ENCODE measurements around the gene ATPAF1.

Gene ATPAF1

DNA sequence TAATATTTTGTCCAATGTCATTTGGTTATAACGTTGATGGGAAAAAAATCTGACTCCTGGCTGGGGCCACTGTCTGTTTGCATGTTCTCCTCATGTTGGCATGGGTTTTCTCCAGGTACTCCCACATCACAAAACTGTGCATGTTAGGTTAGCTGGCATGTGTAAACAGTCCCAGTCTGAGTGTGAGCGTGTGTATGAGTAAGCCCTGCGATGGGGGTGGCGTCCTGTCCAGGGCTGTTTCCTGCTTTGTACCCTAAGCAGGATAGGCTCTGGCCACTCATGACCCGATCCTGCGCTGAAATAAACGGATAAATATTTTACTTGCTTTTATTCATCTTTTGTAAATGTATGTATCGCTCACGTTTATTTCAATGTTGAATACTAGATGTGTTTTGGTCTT is 37.2 kb upstream of the ATPAF1 start:
- H4K8ac ChIP-seq (ENCODE audit: low read depth, low read length) = no peak overlapping the region
- peaks cover 10 to 94% of the 10 kb centered on the region in 2 donors for H3K36me3 ChIP-seq (replicated peaks in 1 of 2; ENCODE audit: control insufficient read depth in 2 of 2, insufficient read depth in 2 of 2, low read length in 2 of 2)
- H3K79me1 ChIP-seq (ENCODE audit: low read depth, low read length) = no peaks in the 10 kb centered on the region
- no peak overlapping the region for H2AK5ac ChIP-seq (ENCODE audit: low read depth, low read length)
- no peak overlapping the region for H3K27ac ChIP-seq (replicated peaks; ENCODE audit: low read length)
- DNase-seq (ENCODE audit: low spot score) = no peak
- H2BK15ac ChIP-seq (ENCODE audit: low read length) = no peak overlapping the region
- H4K91ac ChIP-seq (ENCODE audit: low read depth, low read length, poor library complexity) = no peak overlapping the region
- no peak overlapping the region for H3K9ac ChIP-seq (ENCODE audit: low read depth, low read length, poor library complexity)
- no peak overlapping the region for H3K4me2 ChIP-seq (ENCODE audit: insufficient read depth, low read length, poor library complexity, severe bottlenecking)
- no peaks in the 10 kb centered on the region for H3K9me3 ChIP-seq (replicated peaks in 1 of 2; ENCODE audit: control insufficient read depth in 2 of 2, insufficient read depth in 1 of 2, low read depth in 1 of 2, low read length in 2 of 2)
- no peak overlapping the region for H2AFZ ChIP-seq (ENCODE audit: low read length)
- no peak overlapping the region for H3K23ac ChIP-seq (ENCODE audit: low read depth, low read length, poor library complexity)
- no peaks in the 10 kb centered on the region for H3K4me1 ChIP-seq (ENCODE audit: control insufficient read depth in 2 of 2, insufficient read depth in 1 of 2, low read depth in 1 of 2, low read length in 2 of 2)
- H2BK12ac ChIP-seq (ENCODE audit: low read length) = no peak overlapping the region
- no peak overlapping the region for H3K4me3 ChIP-seq (ENCODE audit: low read length in 2 of 2)
- no peak overlapping the region for H3K4ac ChIP-seq (ENCODE audit: low read length)
- H3K14ac ChIP-seq (ENCODE audit: low read length) = no peak overlapping the region
- H3K18ac ChIP-seq (ENCODE audit: low read length) = no peak overlapping the region
- no peak overlapping the region for H2BK120ac ChIP-seq (ENCODE audit: low read depth, low read length)
- no peak overlapping the region for H2BK5ac ChIP-seq (ENCODE audit: low read length)
- no peaks in the 10 kb centered on the region for H3K27me3 ChIP-seq (ENCODE audit: control insufficient read depth in 3 of 3, insufficient read depth in 3 of 3, low read depth in 1 of 3, low read length in 3 of 3)
- no CpG with 5 or more reads among the region's 9 CpGs for WGBS, 2 donors (ENCODE audit: extremely low coverage in 2 of 2, insufficient read length in 2 of 2, insufficient replicate concordance in 1 of 2)

- H2BK12ac ChIP-seq (ENCODE audit: low read length) = no peak overlapping the region
- H4K8ac ChIP-seq (ENCODE audit: low read depth, low read length) = no peak overlapping the region
- no peak overlapping the region for H2BK5ac ChIP-seq (ENCODE audit: low read length)
- no peaks in the 10 kb centered on the region for H3K27me3 ChIP-seq (ENCODE audit: control insufficient read depth in 3 of 3, insufficient read depth in 3 of 3, low read depth in 1 of 3, low read length in 3 of 3)
- H2AFZ ChIP-seq (ENCODE audit: low read length) = no peak overlapping the region
- H3K4me1 ChIP-seq (ENCODE audit: control insufficient read depth in 2 of 2, insufficient read depth in 1 of 2, low read depth in 1 of 2, low read length in 2 of 2) = no peaks in the 10 kb centered on the region
- no peaks in the 10 kb centered on the region for H3K79me1 ChIP-seq (ENCODE audit: low read depth, low read length)
- H3K27ac ChIP-seq (replicated peaks; ENCODE audit: low read length) = no peak overlapping the region
- no peak overlapping the region for H3K23ac ChIP-seq (ENCODE audit: low read depth, low read length, poor library complexity)
- no peak overlapping the region for H2BK120ac ChIP-seq (ENCODE audit: low read depth, low read length)
- no peak overlapping the region for H3K4me3 ChIP-seq (ENCODE audit: low read length in 2 of 2)
- no peak overlapping the region for H3K18ac ChIP-seq (ENCODE audit: low read length)
- no peak overlapping the region for H2BK15ac ChIP-seq (ENCODE audit: low read length)
- no peak overlapping the region for H3K4me2 ChIP-seq (ENCODE audit: insufficient read depth, low read length, poor library complexity, severe bottlenecking)
- no peak overlapping the region for H4K91ac ChIP-seq (ENCODE audit: low read depth, low read length, poor library complexity)
- H3K9me3 ChIP-seq (replicated peaks in 1 of 2; ENCODE audit: control insufficient read depth in 2 of 2, insufficient read depth in 1 of 2, low read depth in 1 of 2, low read length in 2 of 2) = no peaks in the 10 kb centered on the region
- H3K4ac ChIP-seq (ENCODE audit: low read length) = no peak overlapping the region
- no peak for DNase-seq (ENCODE audit: low spot score)
- no peak overlapping the region for H2AK5ac ChIP-seq (ENCODE audit: low read depth, low read length)
- peaks cover 10 to 94% of the 10 kb centered on the region in 2 donors for H3K36me3 ChIP-seq (replicated peaks in 1 of 2; ENCODE audit: control insufficient read depth in 2 of 2, insufficient read depth in 2 of 2, low read length in 2 of 2)
- no peak overlapping the region for H3K14ac ChIP-seq (ENCODE audit: low read length)
- H3K9ac ChIP-seq (ENCODE audit: low read depth, low read length, poor library complexity) = no peak overlapping the region
- WGBS, 2 donors (ENCODE audit: extremely low coverage in 2 of 2, insufficient read length in 2 of 2, insufficient replicate concordance in 1 of 2) = no CpG with 5 or more reads among the region's 3 CpGs
Observed at GRCh38 chr1:46703927-46704641, 35.9 kb upstream of the ATPAF1 start.

GRCh38 chr1:46699666-46700065 is 31.5 kb upstream of the ATPAF1 start:
- Histone ChIP-seq H2BK15ac (ENCODE audit: low read length) (no peak overlapping the region), H3K27me3 (ENCODE audit: control insufficient read depth in 3 of 3, insufficient read depth in 3 of 3, low read depth in 1 of 3, low read length in 3 of 3) (no peaks in the 10 kb centered on the region), H3K14ac (ENCODE audit: low read length) (no peak overlapping the region), H3K27ac (replicated peaks; ENCODE audit: low read length) (no peak overlapping the region), H3K4me3 (ENCODE audit: low read length in 2 of 2) (no peak overlapping the region), H3K4me2 (ENCODE audit: insufficient read depth, low read length, poor library complexity, severe bottlenecking) (no peak overlapping the region), H4K91ac (ENCODE audit: low read depth, low read length, poor library complexity) (no peak overlapping the region), H2AK5ac (ENCODE audit: low read depth, low read length) (no peak overlapping the region), H3K4ac (ENCODE audit: low read length) (no peak overlapping the region), H2BK120ac (ENCODE audit: low read depth, low read length) (no peak overlapping the region), H3K4me1 (ENCODE audit: control insufficient read depth in 2 of 2, insufficient read depth in 1 of 2, low read depth in 1 of 2, low read length in 2 of 2) (no peaks in the 10 kb centered on the region), H2AFZ (ENCODE audit: low read length) (no peak overlapping the region), H3K18ac (ENCODE audit: low read length) (no peak overlapping the region), H3K36me3 (replicated peaks in 1 of 2; ENCODE audit: control insufficient read depth in 2 of 2, insufficient read depth in 2 of 2, low read length in 2 of 2) (peaks cover 6 to 88% of the 10 kb centered on the region in 2 donors), H3K9me3 (replicated peaks in 1 of 2; ENCODE audit: control insufficient read depth in 2 of 2, insufficient read depth in 1 of 2, low read depth in 1 of 2, low read length in 2 of 2) (no peaks in the 10 kb centered on the region), H2BK5ac (ENCODE audit: low read length) (no peak overlapping the region), H2BK12ac (ENCODE audit: low read length) (no peak overlapping the region), H3K23ac (ENCODE audit: low read depth, low read length, poor library complexity) (no peak overlapping the region), H3K9ac (ENCODE audit: low read depth, low read length, poor library complexity) (no peak overlapping the region), H3K79me1 (ENCODE audit: low read depth, low read length) (no peaks in the 10 kb centered on the region), H4K8ac (ENCODE audit: low read depth, low read length) (no peak overlapping the region)
- no peak for DNase-seq (ENCODE audit: low spot score)
- no CpG with 5 or more reads among the region's 3 CpGs for WGBS, 2 donors (ENCODE audit: extremely low coverage in 2 of 2, insufficient read length in 2 of 2, insufficient replicate concordance in 1 of 2)

GRCh38 chr1:46697053-46697452 is 28.9 kb upstream of the ATPAF1 start:
- Histone ChIP-seq H2AK5ac (ENCODE audit: low read depth, low read length) (no peak overlapping the region), H2BK12ac (ENCODE audit: low read length) (no peak overlapping the region), H3K14ac (ENCODE audit: low read length) (no peak overlapping the region), H4K91ac (ENCODE audit: low read depth, low read length, poor library complexity) (no peak overlapping the region), H3K27me3 (ENCODE audit: control insufficient read depth in 3 of 3, insufficient read depth in 3 of 3, low read depth in 1 of 3, low read length in 3 of 3) (no peaks in the 10 kb centered on the region), H2BK15ac (ENCODE audit: low read length) (no peak overlapping the region), H2BK120ac (ENCODE audit: low read depth, low read length) (no peak overlapping the region), H4K8ac (ENCODE audit: low read depth, low read length) (no peak overlapping the region), H3K36me3 (replicated peaks in 1 of 2; ENCODE audit: control insufficient read depth in 2 of 2, insufficient read depth in 2 of 2, low read length in 2 of 2) (peaks cover 5 to 80% of the 10 kb centered on the region in 2 donors), H3K79me1 (ENCODE audit: low read depth, low read length) (no peaks in the 10 kb centered on the region), H3K4me2 (ENCODE audit: insufficient read depth, low read length, poor library complexity, severe bottlenecking) (no peak overlapping the region), H3K27ac (replicated peaks; ENCODE audit: low read length) (no peak overlapping the region), H3K9ac (ENCODE audit: low read depth, low read length, poor library complexity) (no peak overlapping the region), H2BK5ac (ENCODE audit: low read length) (no peak overlapping the region), H2AFZ (ENCODE audit: low read length) (no peak overlapping the region), H3K23ac (ENCODE audit: low read depth, low read length, poor library complexity) (no peak overlapping the region), H3K4ac (ENCODE audit: low read length) (no peak overlapping the region), H3K18ac (ENCODE audit: low read length) (no peak overlapping the region), H3K4me1 (ENCODE audit: control insufficient read depth in 2 of 2, insufficient read depth in 1 of 2, low read depth in 1 of 2, low read length in 2 of 2) (no peaks in the 10 kb centered on the region), H3K4me3 (ENCODE audit: low read length in 2 of 2) (no peak overlapping the region), H3K9me3 (replicated peaks in 1 of 2; ENCODE audit: control insufficient read depth in 2 of 2, insufficient read depth in 1 of 2, low read depth in 1 of 2, low read length in 2 of 2) (no peaks in the 10 kb centered on the region)
- DNase-seq (ENCODE audit: low spot score) = no peak
- WGBS, 2 donors (ENCODE audit: extremely low coverage in 2 of 2, insufficient read length in 2 of 2, insufficient replicate concordance in 1 of 2) = no CpG with 5 or more reads among the region's 2 CpGs

Data from neuronal stem cell (in vitro differentiated cells).